HEK293 (cell line): ENCODE measurements around the gene EFEMP2.

Source experiments
- MYNN ChIP-seq: fragments of 450-650 bp; formaldehyde crosslinking; IDR thresholded peaks from 2 replicates; pipeline ENCODE4 v1.5.1; 2016; ENCODE audit warnings: missing biosample characterization, missing genetic modification characterization, borderline replicate concordance
- SALL2 ChIP-seq: fragments of 450-650 bp; formaldehyde crosslinking; IDR thresholded peaks from 2 replicates; pipeline ENCODE4 v1.5.0; 2017; ENCODE audit warnings: missing biosample characterization, mild to moderate bottlenecking, missing genetic modification characterization, borderline replicate concordance
- ZNF561 ChIP-seq: fragments of 450-650 bp; IDR thresholded peaks from 2 replicates; pipeline ENCODE4 v1.5.1; 2018; ENCODE audit warnings: missing biosample characterization, missing genetic modification characterization, borderline replicate concordance
- ZNF626 ChIP-seq: fragments of 450-650 bp; sonication (Bioruptor Pico); formaldehyde crosslinking; IDR thresholded peaks from 2 replicates; pipeline ENCODE4 v1.5.1; 2018; ENCODE audit warnings: missing biosample characterization, missing genetic modification characterization, inconsistent platforms
- ZNF707 ChIP-seq: fragments of 450-650 bp; formaldehyde crosslinking; IDR thresholded peaks from 2 replicates; pipeline ENCODE4 v1.5.1; 2016; ENCODE audit warnings: missing biosample characterization, missing genetic modification characterization
- ZNF792 ChIP-seq: fragments of 450-650 bp; formaldehyde crosslinking; IDR thresholded peaks from 2 replicates; pipeline ENCODE4 v1.5.1; 2016; ENCODE audit warnings: missing biosample characterization, missing genetic modification characterization
- TF ChIP-seq, protein P1 (sequence below): fragments of 450-650 bp; formaldehyde crosslinking; IDR thresholded peaks from 2 replicates; pipeline ENCODE4 v1.5.1; 2016; ENCODE audit warnings: missing biosample characterization, missing genetic modification characterization
- TF ChIP-seq, protein P2 (sequence below): fragments of 450-650 bp; formaldehyde crosslinking; IDR thresholded peaks from 2 replicates; pipeline ENCODE4 v1.5.1; 2016; ENCODE audit warnings: missing biosample characterization, missing genetic modification characterization, borderline replicate concordance
- TF ChIP-seq, protein P3 (sequence below): fragments of 450-650 bp; formaldehyde crosslinking; IDR thresholded peaks from 2 replicates; pipeline ENCODE4 v1.5.1; 2016; ENCODE audit warnings: missing biosample characterization, missing genetic modification characterization, borderline replicate concordance

DNA sequence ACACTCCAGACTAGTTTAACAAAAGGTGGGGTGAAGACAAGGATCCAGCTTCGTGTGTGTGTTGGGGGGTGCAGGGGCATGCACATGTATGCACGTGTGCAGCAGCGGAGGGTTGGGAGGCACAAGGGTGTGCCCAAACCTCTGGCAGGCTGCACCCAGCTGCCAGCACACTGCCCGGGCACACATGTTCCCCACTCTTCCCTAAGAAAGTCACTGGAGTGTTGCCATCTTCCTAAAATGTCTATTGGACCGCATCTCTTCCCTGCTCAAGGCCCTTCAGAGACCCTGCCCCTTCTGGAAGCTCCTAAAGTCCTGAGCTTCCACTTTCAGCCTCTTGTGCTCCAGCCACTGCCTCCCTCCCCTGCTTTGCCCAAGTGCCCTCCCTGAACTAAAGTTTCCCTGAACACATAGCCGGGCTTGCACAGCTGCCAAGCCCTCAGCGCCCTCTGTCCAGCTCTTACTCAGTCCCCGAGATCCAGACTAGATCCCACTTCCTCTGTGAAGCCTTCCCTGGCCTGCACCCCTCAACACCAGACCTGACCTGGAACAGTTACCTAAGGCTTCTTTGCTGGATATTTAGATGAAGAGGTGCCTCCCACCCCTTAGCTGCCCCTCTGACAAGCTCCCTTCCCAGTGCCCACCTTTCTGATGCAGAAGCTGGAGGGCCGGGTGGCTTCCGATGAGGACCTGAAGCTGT, 20.6 kb downstream of the EFEMP2 start:
- TF ChIP-seq ZNF792 = no peak
- TF ChIP-seq ZNF707 = no peak
- no peak for TF ChIP-seq ZNF626 (tag by site-specific recombination)
- TF ChIP-seq SALL2 (tag by site-specific recombination) = no peak
- TF ChIP-seq, protein P1, sequence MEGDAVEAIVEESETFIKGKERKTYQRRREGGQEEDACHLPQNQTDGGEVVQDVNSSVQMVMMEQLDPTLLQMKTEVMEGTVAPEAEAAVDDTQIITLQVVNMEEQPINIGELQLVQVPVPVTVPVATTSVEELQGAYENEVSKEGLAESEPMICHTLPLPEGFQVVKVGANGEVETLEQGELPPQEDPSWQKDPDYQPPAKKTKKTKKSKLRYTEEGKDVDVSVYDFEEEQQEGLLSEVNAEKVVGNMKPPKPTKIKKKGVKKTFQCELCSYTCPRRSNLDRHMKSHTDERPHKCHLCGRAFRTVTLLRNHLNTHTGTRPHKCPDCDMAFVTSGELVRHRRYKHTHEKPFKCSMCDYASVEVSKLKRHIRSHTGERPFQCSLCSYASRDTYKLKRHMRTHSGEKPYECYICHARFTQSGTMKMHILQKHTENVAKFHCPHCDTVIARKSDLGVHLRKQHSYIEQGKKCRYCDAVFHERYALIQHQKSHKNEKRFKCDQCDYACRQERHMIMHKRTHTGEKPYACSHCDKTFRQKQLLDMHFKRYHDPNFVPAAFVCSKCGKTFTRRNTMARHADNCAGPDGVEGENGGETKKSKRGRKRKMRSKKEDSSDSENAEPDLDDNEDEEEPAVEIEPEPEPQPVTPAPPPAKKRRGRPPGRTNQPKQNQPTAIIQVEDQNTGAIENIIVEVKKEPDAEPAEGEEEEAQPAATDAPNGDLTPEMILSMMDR = no peak
- TF ChIP-seq MYNN (tag by site-specific recombination) = no peak
- TF ChIP-seq, protein P2, sequence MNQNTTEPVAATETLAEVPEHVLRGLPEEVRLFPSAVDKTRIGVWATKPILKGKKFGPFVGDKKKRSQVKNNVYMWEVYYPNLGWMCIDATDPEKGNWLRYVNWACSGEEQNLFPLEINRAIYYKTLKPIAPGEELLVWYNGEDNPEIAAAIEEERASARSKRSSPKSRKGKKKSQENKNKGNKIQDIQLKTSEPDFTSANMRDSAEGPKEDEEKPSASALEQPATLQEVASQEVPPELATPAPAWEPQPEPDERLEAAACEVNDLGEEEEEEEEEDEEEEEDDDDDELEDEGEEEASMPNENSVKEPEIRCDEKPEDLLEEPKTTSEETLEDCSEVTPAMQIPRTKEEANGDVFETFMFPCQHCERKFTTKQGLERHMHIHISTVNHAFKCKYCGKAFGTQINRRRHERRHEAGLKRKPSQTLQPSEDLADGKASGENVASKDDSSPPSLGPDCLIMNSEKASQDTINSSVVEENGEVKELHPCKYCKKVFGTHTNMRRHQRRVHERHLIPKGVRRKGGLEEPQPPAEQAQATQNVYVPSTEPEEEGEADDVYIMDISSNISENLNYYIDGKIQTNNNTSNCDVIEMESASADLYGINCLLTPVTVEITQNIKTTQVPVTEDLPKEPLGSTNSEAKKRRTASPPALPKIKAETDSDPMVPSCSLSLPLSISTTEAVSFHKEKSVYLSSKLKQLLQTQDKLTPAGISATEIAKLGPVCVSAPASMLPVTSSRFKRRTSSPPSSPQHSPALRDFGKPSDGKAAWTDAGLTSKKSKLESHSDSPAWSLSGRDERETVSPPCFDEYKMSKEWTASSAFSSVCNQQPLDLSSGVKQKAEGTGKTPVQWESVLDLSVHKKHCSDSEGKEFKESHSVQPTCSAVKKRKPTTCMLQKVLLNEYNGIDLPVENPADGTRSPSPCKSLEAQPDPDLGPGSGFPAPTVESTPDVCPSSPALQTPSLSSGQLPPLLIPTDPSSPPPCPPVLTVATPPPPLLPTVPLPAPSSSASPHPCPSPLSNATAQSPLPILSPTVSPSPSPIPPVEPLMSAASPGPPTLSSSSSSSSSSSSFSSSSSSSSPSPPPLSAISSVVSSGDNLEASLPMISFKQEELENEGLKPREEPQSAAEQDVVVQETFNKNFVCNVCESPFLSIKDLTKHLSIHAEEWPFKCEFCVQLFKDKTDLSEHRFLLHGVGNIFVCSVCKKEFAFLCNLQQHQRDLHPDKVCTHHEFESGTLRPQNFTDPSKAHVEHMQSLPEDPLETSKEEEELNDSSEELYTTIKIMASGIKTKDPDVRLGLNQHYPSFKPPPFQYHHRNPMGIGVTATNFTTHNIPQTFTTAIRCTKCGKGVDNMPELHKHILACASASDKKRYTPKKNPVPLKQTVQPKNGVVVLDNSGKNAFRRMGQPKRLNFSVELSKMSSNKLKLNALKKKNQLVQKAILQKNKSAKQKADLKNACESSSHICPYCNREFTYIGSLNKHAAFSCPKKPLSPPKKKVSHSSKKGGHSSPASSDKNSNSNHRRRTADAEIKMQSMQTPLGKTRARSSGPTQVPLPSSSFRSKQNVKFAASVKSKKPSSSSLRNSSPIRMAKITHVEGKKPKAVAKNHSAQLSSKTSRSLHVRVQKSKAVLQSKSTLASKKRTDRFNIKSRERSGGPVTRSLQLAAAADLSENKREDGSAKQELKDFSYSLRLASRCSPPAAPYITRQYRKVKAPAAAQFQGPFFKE (tag by site-specific recombination) = no peak
- TF ChIP-seq, protein P3, sequence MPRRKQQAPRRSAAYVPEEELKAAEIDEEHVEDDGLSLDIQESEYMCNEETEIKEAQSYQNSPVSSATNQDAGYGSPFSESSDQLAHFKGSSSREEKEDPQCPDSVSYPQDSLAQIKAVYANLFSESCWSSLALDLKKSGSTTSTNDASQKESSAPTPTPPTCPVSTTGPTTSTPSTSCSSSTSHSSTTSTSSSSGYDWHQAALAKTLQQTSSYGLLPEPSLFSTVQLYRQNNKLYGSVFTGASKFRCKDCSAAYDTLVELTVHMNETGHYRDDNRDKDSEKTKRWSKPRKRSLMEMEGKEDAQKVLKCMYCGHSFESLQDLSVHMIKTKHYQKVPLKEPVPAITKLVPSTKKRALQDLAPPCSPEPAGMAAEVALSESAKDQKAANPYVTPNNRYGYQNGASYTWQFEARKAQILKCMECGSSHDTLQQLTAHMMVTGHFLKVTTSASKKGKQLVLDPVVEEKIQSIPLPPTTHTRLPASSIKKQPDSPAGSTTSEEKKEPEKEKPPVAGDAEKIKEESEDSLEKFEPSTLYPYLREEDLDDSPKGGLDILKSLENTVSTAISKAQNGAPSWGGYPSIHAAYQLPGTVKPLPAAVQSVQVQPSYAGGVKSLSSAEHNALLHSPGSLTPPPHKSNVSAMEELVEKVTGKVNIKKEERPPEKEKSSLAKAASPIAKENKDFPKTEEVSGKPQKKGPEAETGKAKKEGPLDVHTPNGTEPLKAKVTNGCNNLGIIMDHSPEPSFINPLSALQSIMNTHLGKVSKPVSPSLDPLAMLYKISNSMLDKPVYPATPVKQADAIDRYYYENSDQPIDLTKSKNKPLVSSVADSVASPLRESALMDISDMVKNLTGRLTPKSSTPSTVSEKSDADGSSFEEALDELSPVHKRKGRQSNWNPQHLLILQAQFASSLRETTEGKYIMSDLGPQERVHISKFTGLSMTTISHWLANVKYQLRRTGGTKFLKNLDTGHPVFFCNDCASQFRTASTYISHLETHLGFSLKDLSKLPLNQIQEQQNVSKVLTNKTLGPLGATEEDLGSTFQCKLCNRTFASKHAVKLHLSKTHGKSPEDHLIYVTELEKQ (tag by site-specific recombination) = no peak
- no peak for TF ChIP-seq ZNF561 (tag by site-specific recombination)
